ENCODE measurements around the gene ZNF513. TPM values are rescaled to one million over a fixed set of nuclear protein-coding genes. Genes with fewer than 3 reads are reported as not detected.

Gene ZNF513
- total RNA-seq, 1 experiment from 2014 or later = 7.7 TPM

DNA sequence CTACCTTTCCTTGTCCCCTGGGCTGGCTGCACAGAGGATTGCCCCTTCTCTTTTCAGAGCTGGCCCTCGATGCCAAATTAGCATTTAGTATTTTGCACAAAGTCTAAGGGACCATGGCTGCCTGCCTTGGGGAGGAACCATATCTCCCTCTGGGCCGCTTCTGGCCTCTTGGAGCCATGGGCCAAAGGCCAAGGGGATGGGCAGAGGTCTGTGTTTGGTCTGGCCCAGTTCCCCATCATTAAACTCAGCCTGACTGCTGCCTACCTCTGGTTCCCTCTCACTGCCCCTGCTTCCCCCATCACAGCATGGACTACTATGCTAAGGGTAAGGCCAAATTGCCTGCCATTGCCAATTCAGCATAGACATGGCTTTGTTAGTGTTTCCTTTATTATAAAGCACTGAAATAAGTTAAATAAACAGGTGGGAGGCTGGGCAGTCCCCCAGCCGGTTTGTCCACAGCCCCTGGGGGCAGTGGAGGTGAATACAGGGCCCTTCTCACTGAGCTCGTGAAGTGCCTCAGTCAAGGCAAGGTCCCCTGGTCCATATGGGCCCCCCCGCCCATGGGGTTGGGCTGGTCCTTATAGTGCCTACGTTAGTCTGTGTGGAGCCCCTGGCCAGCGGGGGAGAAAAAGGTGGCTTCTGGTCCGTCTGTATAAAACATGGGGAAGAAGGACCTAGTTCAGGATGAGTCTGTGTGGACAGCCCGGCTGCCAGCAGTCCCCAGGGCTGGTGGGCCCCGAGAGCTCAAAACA, 3.5 kb downstream of the ZNF513 start:
- Histone ChIP-seq H3K36me3 (peaks cover 91% of the 10 kb centered on the region), H3K27ac (no peak overlapping the region), H3K27me3 (replicated peaks) (no peaks in the 10 kb centered on the region), H3K4me1 (replicated peaks) (peaks cover 28% of the 10 kb centered on the region), H3K9me3 (replicated peaks) (no peaks in the 10 kb centered on the region), H3K4me3 (no peak overlapping the region)
- DNase-seq (ENCODE audit: low read depth in 1 of 2, low spot score in 2 of 2) = no peak

- Histone ChIP-seq H3K9me3 (replicated peaks) (no peaks in the 10 kb centered on the region), H3K4me1 (replicated peaks) (peaks cover 34% of the 10 kb centered on the region), H3K27me3 (replicated peaks) (no peaks in the 10 kb centered on the region), H3K4me3 (no peak overlapping the region), H3K27ac (no peak overlapping the region), H3K36me3 (peaks cover 89% of the 10 kb centered on the region)
- no peak for DNase-seq (ENCODE audit: low read depth in 1 of 2, low spot score in 2 of 2)
Observed at GRCh38 chr2:27376151-27376865, 4.2 kb downstream of the ZNF513 start.

DNA sequence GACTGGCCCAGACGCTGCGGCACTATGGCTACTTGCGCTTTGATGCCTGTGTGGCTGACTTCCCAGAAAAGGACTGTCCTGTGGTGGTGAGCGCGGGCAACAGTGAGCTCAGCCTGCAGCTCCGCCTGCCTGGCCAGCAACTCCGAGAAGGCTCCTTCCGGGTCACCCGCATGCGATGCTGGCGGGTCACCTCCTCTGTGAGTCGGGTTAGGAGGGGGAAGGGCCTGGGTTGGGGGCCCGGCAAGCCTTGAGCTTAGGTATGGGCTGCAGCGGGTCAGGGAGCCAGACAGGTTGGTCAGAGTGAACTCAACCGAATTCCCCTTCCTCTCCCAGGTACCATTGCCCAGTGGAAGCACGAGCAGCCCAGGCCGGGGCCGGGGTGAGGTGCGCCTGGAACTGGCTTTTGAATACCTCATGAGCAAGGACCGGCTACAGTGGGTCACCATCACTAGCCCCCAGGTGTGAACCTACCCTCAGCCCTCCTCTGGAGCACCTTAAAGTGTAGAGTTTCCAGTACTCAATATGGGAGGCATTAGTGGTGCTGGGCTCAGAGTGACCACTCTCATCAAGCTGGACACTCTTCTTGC, 4.9 kb downstream of the ZNF513 start:
- Histone ChIP-seq H3K4me3 (no peak overlapping the region), H3K9me3 (replicated peaks) (no peaks in the 10 kb centered on the region), H3K36me3 (peaks cover 89% of the 10 kb centered on the region), H3K27ac (no peak overlapping the region), H3K4me1 (replicated peaks) (peaks cover 32% of the 10 kb centered on the region), H3K27me3 (replicated peaks) (no peaks in the 10 kb centered on the region)
- DNase-seq (ENCODE audit: low read depth in 1 of 2, low spot score in 2 of 2) = no peak

GRCh38 chr2:27373567-27373966, 7.0 kb downstream of the ZNF513 start:
- H3K36me3 ChIP-seq = peaks cover 84% of the 10 kb centered on the region
- H3K9me3 ChIP-seq (replicated peaks) = no peaks in the 10 kb centered on the region
- no peak for DNase-seq (ENCODE audit: low read depth in 1 of 2, low spot score in 2 of 2)
- H3K27me3 ChIP-seq (replicated peaks) = no peaks in the 10 kb centered on the region
- no peak overlapping the region for H3K27ac ChIP-seq
- H3K4me3 ChIP-seq = no peak overlapping the region
- peaks cover 23% of the 10 kb centered on the region for H3K4me1 ChIP-seq (replicated peaks)

GRCh38 chr2:27372937-27373336, 7.6 kb downstream of the ZNF513 start:
- Histone ChIP-seq H3K27me3 (replicated peaks) (no peaks in the 10 kb centered on the region), H3K4me3 (no peak overlapping the region), H3K36me3 (peaks cover 84% of the 10 kb centered on the region)

DNA sequence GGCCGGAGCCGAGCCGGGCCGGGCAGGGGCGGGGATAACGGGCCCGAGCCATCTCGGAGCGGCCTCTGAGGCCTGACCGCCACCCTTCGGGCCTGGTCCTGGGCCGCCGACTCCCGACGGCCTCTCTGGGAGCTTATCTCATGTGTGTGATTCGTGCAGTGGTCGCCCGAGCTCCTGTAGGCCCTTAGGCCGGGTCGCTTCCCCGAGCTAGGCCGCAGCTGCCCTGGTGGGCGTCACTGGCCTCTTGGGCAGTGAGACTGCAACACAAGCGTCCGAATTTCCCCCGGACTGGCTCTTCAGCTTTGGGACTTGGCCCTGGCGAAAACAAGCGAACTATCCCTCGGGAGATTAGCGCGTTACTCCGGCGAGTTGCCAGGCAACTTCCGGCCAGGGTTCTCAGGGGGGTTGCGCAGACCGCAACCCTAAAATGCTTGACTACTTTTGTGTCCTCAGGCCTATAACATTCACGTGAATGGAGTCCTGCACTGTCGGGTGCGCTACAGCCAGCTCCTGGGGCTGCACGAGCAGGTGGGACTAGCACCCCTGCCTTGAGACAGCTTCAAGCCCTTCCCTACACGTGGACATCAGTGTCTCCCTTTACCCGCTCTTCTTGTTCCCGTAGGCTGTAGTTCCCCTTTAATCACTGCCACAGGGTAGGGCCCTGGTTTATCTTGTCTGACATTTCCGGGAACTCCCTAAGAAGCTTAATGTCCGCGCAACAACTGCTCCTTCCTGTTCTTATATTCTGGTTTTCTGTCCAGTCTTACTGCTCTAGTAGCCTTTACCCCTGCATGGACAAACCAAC, 9.5 kb downstream of the ZNF513 start:
- H3K27ac ChIP-seq = peak overlapping the region; percentile 69
- peaks cover 21% of the 10 kb centered on the region for H3K4me1 ChIP-seq (replicated peaks)
- no peaks in the 10 kb centered on the region for H3K9me3 ChIP-seq (replicated peaks)
- no peaks in the 10 kb centered on the region for H3K27me3 ChIP-seq (replicated peaks)
- DNase-seq (ENCODE audit: low read depth in 1 of 2, low spot score in 2 of 2) = peak in 1 of 2 experiments; percentile 74
- peaks cover 82% of the 10 kb centered on the region for H3K36me3 ChIP-seq
- peak overlapping the region; percentile 89 for H3K4me3 ChIP-seq

More at GRCh38 chr2:27372937-27373336, 7.6 kb downstream of the ZNF513 start:
- H3K4me1 ChIP-seq (replicated peaks) = peaks cover 21% of the 10 kb centered on the region
- H3K27ac ChIP-seq = no peak overlapping the region
- no peak for DNase-seq (ENCODE audit: low read depth in 1 of 2, low spot score in 2 of 2)
- no peaks in the 10 kb centered on the region for H3K9me3 ChIP-seq (replicated peaks)

GRCh38 chr2:27370026-27370815, 10.3 kb downstream of the ZNF513 start, which contains the start of the genes EIF2B4 and SNX17:
TSS of gene EIF2B4 (minus strand) at chr2:27370338. CDS start at chr2:27370314, 24 bp downstream.
TSS of gene SNX17 (plus strand) at chr2:27370616. CDS start at chr2:27370744, 128 bp downstream.
- peak within 1 kb of the TSS; percentile 89 for H3K4me3 ChIP-seq
- H3K4me1 ChIP-seq (replicated peaks) = peaks cover 21% of the 10 kb centered on the region
- H3K36me3 ChIP-seq = peaks cover 80% of the 10 kb centered on the region
- H3K27me3 ChIP-seq (replicated peaks) = no peaks in the 10 kb centered on the region
- H3K27ac ChIP-seq = peak within 1 kb of the TSS; percentile 69
- H3K9me3 ChIP-seq (replicated peaks) = no peaks in the 10 kb centered on the region
- peak; percentile 96 to 99 for DNase-seq (ENCODE audit: low read depth in 1 of 2, low spot score in 2 of 2)

GRCh38 chr2:27369471-27370025, 11.0 kb downstream of the ZNF513 start:
- peaks cover 79% of the 10 kb centered on the region for H3K36me3 ChIP-seq
- peak overlapping the region; percentile 89 for H3K4me3 ChIP-seq
- H3K27me3 ChIP-seq (replicated peaks) = no peaks in the 10 kb centered on the region
- peak in 1 of 2 experiments; percentile 61 for DNase-seq (ENCODE audit: low read depth in 1 of 2, low spot score in 2 of 2)
- peak overlapping the region; percentile 26 for H3K27ac ChIP-seq
- peaks cover 21% of the 10 kb centered on the region for H3K4me1 ChIP-seq (replicated peaks)
- no peaks in the 10 kb centered on the region for H3K9me3 ChIP-seq (replicated peaks)

GRCh38 chr2:27363933-27364332, 16.6 kb downstream of the ZNF513 start:
- no peaks in the 10 kb centered on the region for H3K27me3 ChIP-seq (replicated peaks)
- no peak for DNase-seq (ENCODE audit: low read depth in 1 of 2, low spot score in 2 of 2)
- H3K4me1 ChIP-seq (replicated peaks) = 0 out of 2 replicates have a peak, but pooled peaks cover 4% of the 10 kb centered on the region
- H3K36me3 ChIP-seq = peaks cover 65% of the 10 kb centered on the region
- no peaks in the 10 kb centered on the region for H3K9me3 ChIP-seq (replicated peaks)
- no peak overlapping the region for H3K4me3 ChIP-seq
- no peak overlapping the region for H3K27ac ChIP-seq

GRCh38 chr2:27362678-27363420, 17.7 kb downstream of the ZNF513 start:
- no peak for DNase-seq (ENCODE audit: low read depth in 1 of 2, low spot score in 2 of 2)
- Histone ChIP-seq H3K27me3 (replicated peaks) (no peaks in the 10 kb centered on the region), H3K27ac (no peak overlapping the region), H3K4me1 (replicated peaks) (no peaks in the 10 kb centered on the region), H3K4me3 (no peak overlapping the region), H3K9me3 (replicated peaks) (no peaks in the 10 kb centered on the region), H3K36me3 (peaks cover 55% of the 10 kb centered on the region)

GRCh38 chr2:27356382-27357181, 24.0 kb downstream of the ZNF513 start, which contains the start of gene GTF3C2:
TSS of gene GTF3C2 (minus strand) at chr2:27356764. CDS start at chr2:27343554, 13,210 bp downstream.
- Histone ChIP-seq H3K9me3 (replicated peaks) (no peaks in the 10 kb centered on the region), H3K4me1 (replicated peaks) (no peaks in the 10 kb centered on the region), H3K4me3 (peak within 1 kb of the TSS; percentile 67), H3K27me3 (replicated peaks) (no peaks in the 10 kb centered on the region), H3K36me3 (0 out of 2 replicates have a peak, but pooled peaks cover 3% of the 10 kb centered on the region), H3K27ac (peak within 1 kb of the TSS; percentile 73)
- peak; percentile 96 to 99 for DNase-seq (ENCODE audit: low read depth in 1 of 2, low spot score in 2 of 2)

Measured in SJSA1 (cell line).